Activated naive CD8-positive, alpha-beta T cell treated with anti-CD3 and anti-CD28 coated beads, Interleukin-2, amount 10 ng/mL, durations not matched to agents 7 days and 5 days (primary cell): ENCODE data around the gene MCAT. TPM values are rescaled to one million over a fixed set of nuclear protein-coding genes. Genes with fewer than 3 reads are reported as not detected.
"Not testable (repeated sequence)": the region's sequence is repeated elsewhere in the genome, so short reads cannot be mapped to it uniquely, and the experiment has no call there.

Experiments
- ATAC-seq: fragments of 150-1000 bp; cut with Tn5 transposase; one replicate; pipeline ENCODE4 v1.10.0; 2021; ENCODE audit warnings: low read depth, moderate library complexity
- POLR2A ChIA-PET: fragments of 350-600 bp; sonication (Branson Sonifier 250); formaldehyde crosslinking; loops from one replicate; lab custom pipeline; 2021; ENCODE audit warnings: antibody characterized with exemption; lab: Charles Lee
- DNase-seq: peaks from one replicate; pipeline ENCODE4 v3.0.0; 2021
- H3K27ac Mint-ChIP-seq: one replicate; pipeline ENCODE4 v1.8.0; 2022; ENCODE audit warnings: mild to moderate bottlenecking, mixed read lengths
- H3K27me3 Mint-ChIP-seq: one replicate; pipeline ENCODE4 v1.8.0; 2022; ENCODE audit warnings: mild to moderate bottlenecking, moderate library complexity, mixed read lengths
- H3K36me3 Mint-ChIP-seq: one replicate; pipeline ENCODE4 v1.8.0; 2021; ENCODE audit warnings: mild to moderate bottlenecking, mixed read lengths
- H3K4me1 Mint-ChIP-seq: one replicate; pipeline ENCODE4 v1.8.0; 2021; ENCODE audit warnings: mixed read lengths
- H3K4me3 Mint-ChIP-seq: one replicate; pipeline ENCODE4 v1.8.0; 2022; ENCODE audit warnings: mild to moderate bottlenecking, moderate library complexity, mixed read lengths
- H3K9me3 Mint-ChIP-seq: one replicate; pipeline ENCODE4 v1.8.0; 2021; ENCODE audit warnings: mixed read lengths
- total RNA-seq, 2 experiments: library from RNA; stranded (reverse); gene quantifications; one replicate each; pipeline ENCODE4 v1.2.3, GENCODE V29; 2021

The MCAT gene
- total RNA-seq, 2 experiments from 2014 or later = 8.1 to 9.5 TPM

DNA sequence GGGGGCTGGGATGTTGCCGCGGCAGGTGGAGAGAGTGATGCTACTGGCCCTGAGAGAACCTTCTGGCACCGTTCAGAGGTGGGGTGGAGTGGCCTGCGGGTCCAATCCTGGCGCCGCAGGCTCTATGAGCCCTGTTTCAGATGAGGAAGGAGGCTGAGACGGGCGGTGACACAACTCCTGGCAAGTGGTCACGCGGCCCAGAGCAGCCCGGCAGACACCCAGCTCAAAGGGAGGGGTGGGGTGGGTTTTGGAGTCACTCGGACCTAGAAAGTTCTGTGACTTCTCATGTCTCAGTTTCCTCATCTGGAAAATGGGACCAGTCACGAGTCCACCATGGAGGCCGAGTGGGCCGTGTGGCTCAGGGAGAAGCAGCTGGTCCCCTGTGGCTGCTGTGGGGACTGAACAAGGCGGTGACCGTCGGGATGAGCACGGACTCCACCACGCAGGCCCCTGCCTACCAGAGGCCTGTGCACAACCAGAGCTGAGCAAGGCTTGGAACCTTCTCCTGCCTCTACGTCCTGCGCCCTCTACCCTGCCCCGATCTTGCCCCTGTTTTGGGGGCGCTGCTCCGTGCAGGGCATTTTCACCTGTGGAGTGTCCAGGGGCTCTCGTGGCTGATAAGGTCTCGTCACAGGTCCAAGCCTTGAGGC is 11.8 kb upstream of the MCAT start:
- H3K4me1 Mint-ChIP-seq = peaks cover 6% of the 10 kb centered on the region
- ATAC-seq (no peak), DNase-seq (no peak)
- POLR2A ChIA-PET = interaction anchor here (0.6 kb wide), 1 partner anchor 35 kb away, joined by 3 read pairs; no protein-coding TSS in a partner anchor
- no peaks in the 10 kb centered on the region for H3K27me3 Mint-ChIP-seq
- H3K36me3 Mint-ChIP-seq = no peaks in the 10 kb centered on the region
- no peak overlapping the region for H3K27ac Mint-ChIP-seq
- no peaks in the 10 kb centered on the region for H3K9me3 Mint-ChIP-seq
- no peak overlapping the region for H3K4me3 Mint-ChIP-seq

DNA sequence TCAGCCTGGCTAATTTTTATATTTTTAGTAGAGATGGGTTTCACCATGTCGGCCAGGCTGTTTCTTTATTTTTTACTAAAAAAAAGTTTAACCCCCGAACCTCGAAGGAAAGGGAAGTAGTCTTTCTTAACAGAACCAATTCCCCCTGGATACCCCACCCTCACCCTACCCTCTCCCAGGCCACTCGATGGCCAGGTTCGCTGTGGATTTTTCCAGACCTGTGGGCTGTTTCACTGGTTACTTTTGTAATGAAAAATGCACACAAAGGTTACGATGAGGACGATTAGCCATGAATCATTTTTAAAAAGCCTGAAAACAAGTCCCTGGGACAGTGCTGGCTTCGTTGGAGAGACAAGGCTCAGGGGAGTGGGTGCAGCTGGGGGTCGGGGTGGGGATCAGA is 10.7 kb upstream of the MCAT start:
- POLR2A ChIA-PET = no interaction called here
- H3K27me3 Mint-ChIP-seq = no peaks in the 10 kb centered on the region
- no peak overlapping the region for H3K4me3 Mint-ChIP-seq
- H3K27ac Mint-ChIP-seq = no peak overlapping the region
- DNase-seq (no peak), ATAC-seq (no peak)
- no peaks in the 10 kb centered on the region for H3K9me3 Mint-ChIP-seq
- H3K4me1 Mint-ChIP-seq = peaks cover 7% of the 10 kb centered on the region
- H3K36me3 Mint-ChIP-seq = no peaks in the 10 kb centered on the region

DNA sequence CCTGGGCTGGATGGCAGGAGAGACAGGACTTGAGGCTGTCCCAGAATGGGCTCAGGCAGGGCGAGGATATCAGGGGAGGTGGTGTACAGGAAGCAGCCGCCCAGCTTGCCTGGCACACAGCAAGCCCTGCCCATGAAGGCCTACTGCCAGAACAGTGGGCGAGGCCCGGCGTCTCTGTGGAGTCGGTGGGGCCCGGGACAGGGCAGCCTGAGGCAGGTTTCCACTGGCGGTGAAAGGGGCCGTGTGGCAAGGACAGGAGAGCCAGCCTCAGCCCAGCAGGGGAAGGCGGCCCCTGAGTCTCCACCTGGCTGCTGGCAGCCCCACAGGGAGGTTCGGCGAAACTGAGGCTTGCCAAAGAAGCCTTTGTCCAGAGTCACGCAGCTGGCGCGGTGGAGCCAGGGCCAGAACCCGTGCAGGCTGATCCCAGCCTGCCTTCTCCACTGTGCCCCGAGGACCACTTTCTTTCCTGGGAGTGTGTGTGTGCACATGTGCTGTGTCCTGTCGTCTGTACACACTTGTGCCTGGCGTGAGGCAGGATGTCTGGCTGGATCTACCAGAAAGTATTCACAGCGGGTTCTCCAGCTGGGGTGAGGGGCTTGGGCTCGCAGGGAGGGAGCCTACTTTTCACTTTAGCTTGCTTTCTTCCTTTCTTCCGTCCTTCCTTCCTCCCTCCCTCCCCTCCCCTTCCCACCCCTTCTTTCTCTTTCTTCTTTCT is 9.3 kb upstream of the MCAT start:
- Mint-ChIP-seq H3K27me3 (no peaks in the 10 kb centered on the region), H3K36me3 (no peaks in the 10 kb centered on the region), H3K4me3 (peak overlapping the region; percentile 86), H3K4me1 (peaks cover 16% of the 10 kb centered on the region), H3K9me3 (no peaks in the 10 kb centered on the region), H3K27ac (peak overlapping the region; percentile 83)
- ATAC-seq (peak; percentile 82), DNase-seq (peak; percentile 70)
- POLR2A ChIA-PET = interaction anchor here (1.0 to 1.7 kb wide), 2 partner anchors 9 to 35 kb away, joined by 4 to 5 read pairs; partner anchors contain the start of gene MCAT

DNA sequence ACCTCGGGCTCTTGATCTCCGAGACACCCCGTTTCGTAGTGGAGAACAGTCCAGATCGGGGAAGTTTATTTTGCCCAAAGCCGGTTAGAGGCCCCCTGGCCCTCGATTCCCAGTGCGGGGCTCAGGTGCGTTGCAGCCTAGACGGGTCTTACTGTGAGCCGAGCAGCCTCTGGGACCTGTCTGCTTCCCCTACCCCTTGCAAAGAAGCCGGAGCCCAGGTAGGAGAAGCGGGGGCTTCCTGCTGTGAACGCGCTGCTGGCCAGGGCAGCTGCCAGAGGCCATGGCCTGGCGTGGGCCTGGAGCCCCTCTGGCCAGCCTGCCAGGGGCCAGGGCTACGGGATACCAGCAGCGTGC is 8.8 kb upstream of the MCAT start:
- no peaks in the 10 kb centered on the region for H3K9me3 Mint-ChIP-seq
- no peaks in the 10 kb centered on the region for H3K27me3 Mint-ChIP-seq
- no peak for DNase-seq
- peak overlapping the region; percentile 86 for H3K4me3 Mint-ChIP-seq
- no peaks in the 10 kb centered on the region for H3K36me3 Mint-ChIP-seq
- H3K4me1 Mint-ChIP-seq = peaks cover 20% of the 10 kb centered on the region
- ATAC-seq = peak; percentile 27
- POLR2A ChIA-PET = interaction anchor here (1.0 to 1.7 kb wide), 2 partner anchors 8 to 36 kb away, joined by 4 to 5 read pairs; partner anchors contain the start of gene MCAT
- H3K27ac Mint-ChIP-seq = peak overlapping the region; percentile 83

DNA sequence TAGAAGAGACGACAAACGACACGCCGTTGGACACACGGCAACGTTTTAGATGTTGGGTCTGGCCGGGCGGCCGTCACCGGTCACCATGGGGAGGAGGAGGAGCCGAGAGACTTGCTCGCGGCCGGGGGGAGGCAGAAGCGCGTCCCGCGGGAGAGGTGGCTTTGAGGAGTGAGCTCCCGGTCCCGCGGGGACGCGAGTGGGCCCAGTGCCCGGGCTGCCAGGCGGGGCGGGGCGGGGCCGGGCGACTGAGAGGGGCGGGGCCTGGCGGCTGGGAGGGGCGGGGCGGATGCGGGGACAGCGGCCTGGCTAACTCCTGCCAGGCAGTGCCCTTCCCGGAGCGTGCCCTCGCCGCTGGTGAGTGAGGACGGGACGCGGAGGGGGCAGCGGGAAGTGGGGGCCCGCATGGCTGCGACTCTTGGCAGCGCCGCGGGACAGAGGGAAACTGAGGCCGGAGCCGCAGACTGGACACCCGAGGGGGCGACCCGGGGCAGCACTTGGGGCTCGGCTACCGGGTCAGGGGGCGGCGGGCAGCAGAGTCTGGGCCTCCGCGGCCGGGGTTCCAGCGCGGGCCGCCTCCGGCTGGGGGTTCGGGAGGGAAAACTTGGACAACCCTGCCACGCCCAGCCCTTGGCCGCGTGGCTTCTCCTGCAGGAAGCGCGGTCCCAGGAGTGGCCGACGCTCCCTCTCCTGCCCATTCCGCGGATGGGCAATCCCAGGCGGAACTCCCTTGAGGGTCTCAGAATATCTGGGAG is 8.2 kb upstream of the MCAT start, which contains the start of gene TSPO:
TSS of gene TSPO (plus strand) at position 309 of the 752 bp plus-strand sequence. CDS start 7,680 bp downstream, outside the sequence.
- DNase-seq (peak; percentile 79), ATAC-seq (peak; percentile 57)
- H3K27me3 Mint-ChIP-seq = no peaks in the 10 kb centered on the region
- H3K9me3 Mint-ChIP-seq = no peaks in the 10 kb centered on the region
- H3K4me1 Mint-ChIP-seq = peaks cover 20% of the 10 kb centered on the region
- POLR2A ChIA-PET = interaction anchor here (1.0 to 1.7 kb wide), 2 partner anchors 8 to 36 kb away, joined by 4 to 5 read pairs; partner anchors contain the start of gene MCAT
- no peaks in the 10 kb centered on the region for H3K36me3 Mint-ChIP-seq
- peak within 1 kb of the TSS; percentile 88 for H3K27ac Mint-ChIP-seq
- H3K4me3 Mint-ChIP-seq = peak within 1 kb of the TSS; percentile 86

DNA sequence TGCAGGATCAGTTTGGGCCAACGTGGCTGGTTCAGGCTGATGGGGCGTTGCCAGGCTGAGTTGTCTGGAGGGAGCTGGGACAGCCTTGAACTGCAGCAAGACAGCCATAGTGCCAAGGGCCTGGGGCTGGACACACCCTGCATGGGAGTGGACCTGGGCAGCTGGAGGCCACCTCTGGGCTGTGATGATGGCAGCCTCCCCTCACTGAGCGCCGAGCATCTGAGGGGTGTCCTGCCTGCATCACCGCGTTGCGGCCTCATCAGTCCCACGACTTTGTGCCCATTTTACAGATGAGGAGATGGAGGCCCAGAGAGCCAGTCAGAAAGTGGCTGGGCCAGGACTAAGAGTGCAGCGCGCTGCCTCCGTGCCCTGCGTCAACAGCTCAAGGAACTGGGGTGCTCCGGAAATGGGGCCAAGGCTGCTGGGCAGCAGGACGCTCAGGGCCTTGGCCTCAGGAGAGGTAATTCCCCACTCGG is 7.6 kb upstream of the MCAT start:
- POLR2A ChIA-PET = no interaction called here
- Mint-ChIP-seq H3K36me3 (no peaks in the 10 kb centered on the region), H3K9me3 (no peaks in the 10 kb centered on the region), H3K27ac (peak overlapping the region; percentile 88), H3K27me3 (no peaks in the 10 kb centered on the region), H3K4me1 (peaks cover 20% of the 10 kb centered on the region), H3K4me3 (peak overlapping the region; percentile 83)
- ATAC-seq (no peak), DNase-seq (peak; percentile 42)

DNA sequence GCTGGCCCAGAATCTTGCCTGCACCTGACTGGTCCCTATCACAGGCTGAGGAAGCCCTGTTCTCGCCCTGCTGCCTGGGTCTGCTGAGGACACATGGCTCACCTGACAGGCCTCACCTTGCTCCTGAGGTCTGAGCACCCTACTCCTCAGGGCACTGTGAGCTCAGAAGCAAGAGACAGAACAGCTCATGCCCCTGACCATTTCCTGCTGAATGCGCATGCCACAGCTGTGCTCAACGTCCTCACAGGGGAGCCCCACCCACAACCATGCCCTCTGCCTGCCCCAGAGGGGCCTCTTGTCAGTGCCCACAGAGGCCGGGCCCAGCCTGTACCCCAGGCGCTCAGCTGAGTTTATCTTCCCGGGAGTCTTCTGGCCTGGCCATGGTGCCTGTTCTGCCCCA is 5.4 kb upstream of the MCAT start:
- ATAC-seq (no peak), DNase-seq (no peak)
- Mint-ChIP-seq H3K4me1 (peaks cover 23% of the 10 kb centered on the region), H3K36me3 (no peaks in the 10 kb centered on the region), H3K27ac (no peak overlapping the region), H3K9me3 (no peaks in the 10 kb centered on the region), H3K4me3 (no peak overlapping the region), H3K27me3 (no peaks in the 10 kb centered on the region)
- POLR2A ChIA-PET = no interaction called here

DNA sequence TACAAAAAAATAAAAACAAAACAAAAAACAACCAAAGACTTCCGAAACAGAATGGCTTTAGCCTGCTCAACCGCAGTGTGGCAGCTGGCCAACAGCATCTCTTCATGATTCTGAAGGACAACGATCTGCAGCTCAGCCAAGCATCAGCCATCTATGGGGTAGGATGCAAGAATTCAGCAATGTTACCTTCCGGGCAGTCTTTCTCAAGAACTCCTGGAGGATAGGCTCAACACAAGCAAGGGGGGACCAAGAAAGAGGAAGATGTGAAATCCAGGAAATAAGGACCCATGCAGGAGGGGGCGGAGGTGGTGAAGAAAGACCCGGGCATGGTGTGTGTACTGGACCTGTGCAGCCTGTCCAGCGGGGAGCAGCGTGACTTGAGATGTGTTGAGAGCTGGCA is 4.6 kb upstream of the MCAT start:
- DNase-seq (no peak), ATAC-seq (no peak)
- Mint-ChIP-seq H3K9me3 (no peaks in the 10 kb centered on the region), H3K27me3 (no peaks in the 10 kb centered on the region), H3K36me3 (no peaks in the 10 kb centered on the region), H3K27ac (peak overlapping the region; percentile 58), H3K4me3 (peak overlapping the region; percentile 49), H3K4me1 (peaks cover 20% of the 10 kb centered on the region)
- POLR2A ChIA-PET = interaction anchor here (0.7 kb wide), 4 partner anchors 39 to 1298 kb away, joined by 3 to 5 read pairs (median 4); no protein-coding TSS in a partner anchor

DNA sequence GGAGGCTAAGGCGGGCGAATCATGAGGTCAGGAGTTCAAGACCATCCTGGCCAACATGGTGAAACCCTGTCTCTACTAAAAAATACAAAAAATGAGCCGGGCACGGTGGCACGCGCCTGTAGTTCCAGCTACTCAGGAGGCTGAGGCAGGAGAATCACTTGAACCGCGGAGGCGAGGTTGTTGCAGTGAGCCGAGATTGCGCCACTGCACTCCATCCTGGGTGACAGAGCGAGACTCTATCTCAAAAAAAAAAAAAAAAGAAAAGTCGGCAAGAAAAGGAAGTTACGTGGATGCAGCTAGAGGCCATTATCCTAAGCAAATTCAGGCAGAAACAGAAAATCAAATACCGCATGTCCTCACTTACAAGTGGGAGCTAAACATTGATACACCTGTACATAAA is 3.1 kb upstream of the MCAT start:
- not testable (repeated sequence) for H3K27ac Mint-ChIP-seq, H3K9me3 Mint-ChIP-seq, DNase-seq, H3K27me3 Mint-ChIP-seq, H3K36me3 Mint-ChIP-seq, ATAC-seq, H3K4me3 Mint-ChIP-seq
- peaks cover 22% of the 10 kb centered on the region for H3K4me1 Mint-ChIP-seq
- POLR2A ChIA-PET = interaction anchor here (0.7 kb wide), 3 partner anchors 18 to 290 kb away, joined by 3 to 5 read pairs (median 3); no protein-coding TSS in a partner anchor

DNA sequence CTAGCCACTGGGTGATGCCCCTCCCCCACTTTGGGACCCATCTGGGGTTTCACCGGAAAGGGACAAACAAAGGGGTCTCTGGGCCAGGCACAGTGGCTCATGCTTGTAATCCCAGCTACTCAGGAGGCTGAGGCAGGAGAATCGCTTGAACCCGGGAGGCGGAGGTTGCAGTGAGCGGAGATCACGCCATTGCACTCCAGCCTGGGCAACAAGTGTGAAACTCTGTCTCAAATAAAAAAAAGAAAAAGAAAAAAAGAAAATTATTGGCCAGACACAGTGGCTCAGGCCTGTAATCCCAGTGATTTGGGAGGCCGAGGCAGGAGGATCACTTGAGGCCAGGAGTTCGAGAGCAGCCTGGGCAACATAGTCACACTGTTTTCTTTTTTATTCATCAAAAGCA is 2.2 kb upstream of the MCAT start:
- H3K36me3 Mint-ChIP-seq, H3K27ac Mint-ChIP-seq, DNase-seq, ATAC-seq, H3K27me3 Mint-ChIP-seq, H3K4me3 Mint-ChIP-seq, H3K9me3 Mint-ChIP-seq: not testable (repeated sequence)
- H3K4me1 Mint-ChIP-seq = peaks cover 20% of the 10 kb centered on the region
- POLR2A ChIA-PET = interaction anchor here (0.7 kb wide), 1 partner anchor 289 kb away, joined by 5 read pairs; no protein-coding TSS in a partner anchor

DNA sequence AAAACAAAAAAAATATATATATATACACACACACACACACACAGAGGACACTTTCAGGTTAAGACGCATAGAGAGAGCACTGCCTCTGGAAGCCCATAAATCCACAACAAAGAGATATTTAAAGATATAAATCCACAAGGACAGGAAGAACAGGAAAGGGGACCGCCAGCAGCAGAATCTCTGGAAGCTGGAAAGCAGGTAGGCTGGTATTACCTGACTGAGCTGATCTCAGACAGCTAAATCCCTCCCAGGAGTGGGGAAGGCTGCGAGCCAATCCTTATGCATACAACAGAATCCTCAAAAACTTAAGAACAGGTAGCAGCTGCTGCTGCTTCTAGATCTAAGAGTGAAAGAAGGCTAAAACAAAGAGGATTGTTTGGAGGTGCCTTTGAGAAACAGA is 1.8 kb upstream of the MCAT start:
- H3K27ac Mint-ChIP-seq = no peak overlapping the region
- no peak for ATAC-seq
- no peak for DNase-seq
- H3K4me3 Mint-ChIP-seq = no peak overlapping the region
- H3K27me3 Mint-ChIP-seq = no peaks in the 10 kb centered on the region
- POLR2A ChIA-PET = no interaction called here
- H3K9me3 Mint-ChIP-seq = no peaks in the 10 kb centered on the region
- H3K36me3 Mint-ChIP-seq = peaks cover 2% of the 10 kb centered on the region
- H3K4me1 Mint-ChIP-seq = peaks cover 20% of the 10 kb centered on the region

DNA sequence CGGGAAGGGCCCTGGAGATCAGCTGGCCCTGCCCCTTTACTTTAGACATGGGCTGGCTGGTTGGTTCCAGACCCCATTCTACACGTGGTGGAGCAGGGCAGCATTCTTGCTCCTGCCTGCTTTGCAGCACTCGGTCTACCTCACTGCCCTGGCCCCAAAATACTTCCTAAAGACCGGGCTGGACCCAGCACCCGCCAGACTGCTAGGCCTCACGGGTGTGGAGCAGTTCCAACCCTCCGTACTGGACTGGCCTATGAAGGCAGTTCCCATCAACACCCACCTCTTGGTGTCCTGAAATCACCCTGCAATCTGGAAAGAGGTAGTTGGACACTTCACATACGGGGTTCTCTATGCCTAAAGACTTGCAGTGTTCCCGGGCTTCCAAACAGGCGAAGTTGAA is 6.4 kb downstream of the MCAT start:
- no peak overlapping the region for H3K4me3 Mint-ChIP-seq
- ATAC-seq (no peak), DNase-seq (no peak)
- no peak overlapping the region for H3K27ac Mint-ChIP-seq
- H3K27me3 Mint-ChIP-seq = no peaks in the 10 kb centered on the region
- H3K9me3 Mint-ChIP-seq = no peaks in the 10 kb centered on the region
- POLR2A ChIA-PET = no interaction called here
- H3K36me3 Mint-ChIP-seq = peaks cover 12% of the 10 kb centered on the region
- H3K4me1 Mint-ChIP-seq = peaks cover 2% of the 10 kb centered on the region

DNA sequence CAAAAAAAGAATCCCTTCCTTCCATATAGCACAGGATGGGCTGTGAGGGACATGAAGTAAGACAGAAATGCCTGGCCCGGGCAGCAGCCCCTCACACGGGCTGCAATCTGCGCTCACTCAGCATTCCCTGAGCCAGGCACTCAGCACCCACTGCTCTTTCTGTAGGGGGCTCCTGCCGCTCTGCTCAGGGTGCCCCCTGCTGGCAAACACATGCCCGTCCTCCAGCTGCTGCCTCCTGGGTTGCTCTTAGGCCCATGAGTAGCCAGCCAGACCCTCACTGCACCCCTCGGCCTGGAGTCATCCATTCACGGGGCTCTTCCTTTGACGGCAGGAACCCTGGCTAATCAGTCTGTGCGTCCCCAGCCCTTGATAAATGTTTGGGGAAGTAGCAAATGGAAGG is 6.9 kb downstream of the MCAT start:
- ATAC-seq (peak; percentile 84), DNase-seq (peak; percentile 59)
- POLR2A ChIA-PET = no interaction called here
- peaks cover 12% of the 10 kb centered on the region for H3K36me3 Mint-ChIP-seq
- H3K4me3 Mint-ChIP-seq = no peak overlapping the region
- H3K9me3 Mint-ChIP-seq = no peaks in the 10 kb centered on the region
- peaks cover 2% of the 10 kb centered on the region for H3K4me1 Mint-ChIP-seq
- no peak overlapping the region for H3K27ac Mint-ChIP-seq
- H3K27me3 Mint-ChIP-seq = no peaks in the 10 kb centered on the region
